OCI-LY7 (cell line): Measurements from ENCODE around the gene VPS50. TPM values are rescaled to one million over a fixed set of nuclear protein-coding genes. Genes with fewer than 3 reads are reported as not detected.

Experiments used
- BruUV-seq: library from RNA; stranded (reverse); fragments of 400-500 nt; replicated peaks from 2 replicates; lab custom pipeline; 2021; lab: Mats Ljungman, UMichigan
- CTCF ChIA-PET: fragments of 300-600 bp; sonication (Branson Sonifier 250); formaldehyde crosslinking; loops from one replicate; lab custom pipeline; 2022; ENCODE audit warnings: antibody characterized with exemption; ENCODE audit not compliant: unreplicated experiment; lab: Charles Lee
- POLR2A ChIA-PET: fragments of 300-600 bp; sonication (Branson Sonifier 250); formaldehyde crosslinking; loops from one replicate; lab custom pipeline; 2022; ENCODE audit warnings: antibody characterized with exemption; lab: Charles Lee
- DNase-seq: peaks from one replicate; pipeline ENCODE4 v3.0.0-alpha.2; 2015; ENCODE audit warnings: low spot score
- H2AFZ ChIP-seq: fragments of 200-600 bp; sonication (generic), shearing (Covaris generic); 2 replicates; pipeline ENCODE4 v1.6.1; 2014; ENCODE audit warnings: mild to moderate bottlenecking, antibody characterized with exemption, low read length, moderate library complexity
- H3K27ac ChIP-seq: fragments of 200-600 bp; sonication (generic); 2 replicates; pipeline ENCODE4 v1.5.1; 2014; ENCODE audit warnings: mixed run types, low read depth, mild to moderate bottlenecking, moderate library complexity, low read length, inconsistent platforms; ENCODE audit not compliant: poor library complexity, severe bottlenecking
- H3K36me3 ChIP-seq: fragments of 200-600 bp; sonication (generic); 2 replicates; pipeline ENCODE4 v1.6.1; 2014; ENCODE audit warnings: mild to moderate bottlenecking, antibody characterized with exemption, low read length, moderate library complexity, mixed read lengths; ENCODE audit not compliant: insufficient read depth
- H3K4me1 ChIP-seq: fragments of 200-600 bp; sonication (generic); 2 replicates; pipeline ENCODE4 v1.5.1; 2014; ENCODE audit warnings: mild to moderate bottlenecking, low read length; ENCODE audit not compliant: insufficient read depth, poor library complexity, severe bottlenecking
- H3K4me2 ChIP-seq: fragments of 200-600 bp; sonication (generic); 2 replicates; pipeline ENCODE4 v1.6.1; 2014; ENCODE audit warnings: mild to moderate bottlenecking, low read length
- H3K4me3 ChIP-seq: fragments of 200-600 bp; sonication (generic); 2 replicates; pipeline ENCODE4 v1.5.1; 2014; ENCODE audit warnings: mild to moderate bottlenecking, low read depth, low read length; ENCODE audit not compliant: poor library complexity, severe bottlenecking
- H3K79me2 ChIP-seq: fragments of 200-600 bp; sonication (generic); 2 replicates; pipeline ENCODE4 v1.6.1; 2016; ENCODE audit warnings: low read depth, mild to moderate bottlenecking, low read length, moderate library complexity, mixed read lengths; ENCODE audit not compliant: insufficient read depth
- H3K9me2 ChIP-seq: fragments of 200-600 bp; sonication (generic); 2 replicates; pipeline ENCODE4 v1.6.1; 2016; ENCODE audit warnings: mild to moderate bottlenecking, low read length, mixed read lengths; ENCODE audit not compliant: insufficient read depth
- H3K9me3 ChIP-seq: fragments of 200-600 bp; sonication (generic); 2 replicates; pipeline ENCODE4 v1.6.1; 2014; ENCODE audit warnings: mild to moderate bottlenecking, mixed run types, low read length, mixed read lengths
- H4K20me1 ChIP-seq: fragments of 200-600 bp; sonication (generic); 2 replicates; pipeline ENCODE4 v1.6.1; 2014; ENCODE audit warnings: mild to moderate bottlenecking, antibody characterized with exemption, low read length, moderate library complexity, mixed read lengths; ENCODE audit not compliant: insufficient read depth
- EZH2phosphoT487 ChIP-seq: fragments of 200-600 bp; sonication (generic); IDR thresholded peaks from 2 replicates; pipeline ENCODE4 v1.6.1; 2018; ENCODE audit warnings: low read depth, borderline replicate concordance, mild to moderate bottlenecking, mixed run types, antibody characterized with exemption, low read length, moderate library complexity, mixed read lengths
- intact Hi-C: fragments of 100-400 bp; cut with micrococcal nuclease; formaldehyde crosslinking; loops from one replicate; pipeline ENCODE4 v1.10.0; 2022; ENCODE audit not compliant: unreplicated experiment
- total RNA-seq, 2 experiments: library from RNA; depleted of rRNA in 1 of 2; stranded (reverse); fragments of >200 nt in 1 of 2; shearing (Covaris generic) in 1 of 2; gene quantifications; 2 replicates each; pipeline ENCODE4 v1.2.3, GENCODE V29; 2014 to 2022
- TF ChIP-seq, protein P1 (sequence below): fragments of 200-600 bp; sonication (generic); conservative IDR thresholded peaks from 2 replicates; pipeline ENCODE4 v1.5.1; 2014; ENCODE audit warnings: mild to moderate bottlenecking, antibody characterized with exemption, low read length, moderate library complexity, mixed read lengths

The VPS50 gene
- total RNA-seq, 2 experiments from 2014 or later: 17.9 to 20.0 TPM

DNA sequence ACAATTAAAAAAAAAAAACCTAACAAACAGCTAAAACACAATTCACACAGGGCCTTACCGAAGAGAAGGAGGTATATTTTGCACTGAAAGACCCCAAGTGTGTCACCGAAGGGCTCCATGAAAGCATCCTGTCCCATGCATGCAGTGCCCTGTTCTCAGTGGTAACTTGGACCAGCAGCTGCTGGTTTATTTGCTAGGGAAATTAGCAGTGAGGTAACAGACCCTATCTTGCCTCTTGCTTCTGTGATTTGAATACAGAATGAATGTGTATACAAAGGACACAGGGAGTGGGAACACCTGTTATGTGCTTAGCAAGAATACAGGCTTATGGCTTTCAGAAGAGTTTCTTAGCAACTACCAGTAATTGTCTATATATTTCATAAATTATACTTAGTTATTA, 5.9 kb upstream of the VPS50 start, which contains the start of gene HEPACAM2:
TSS of gene HEPACAM2 (minus strand) at position 160 of the 400 bp plus-strand sequence.
- intact Hi-C loops: no loop called here
- no peaks in the 10 kb centered on the region for H3K79me2 ChIP-seq
- TF ChIP-seq, protein P1, sequence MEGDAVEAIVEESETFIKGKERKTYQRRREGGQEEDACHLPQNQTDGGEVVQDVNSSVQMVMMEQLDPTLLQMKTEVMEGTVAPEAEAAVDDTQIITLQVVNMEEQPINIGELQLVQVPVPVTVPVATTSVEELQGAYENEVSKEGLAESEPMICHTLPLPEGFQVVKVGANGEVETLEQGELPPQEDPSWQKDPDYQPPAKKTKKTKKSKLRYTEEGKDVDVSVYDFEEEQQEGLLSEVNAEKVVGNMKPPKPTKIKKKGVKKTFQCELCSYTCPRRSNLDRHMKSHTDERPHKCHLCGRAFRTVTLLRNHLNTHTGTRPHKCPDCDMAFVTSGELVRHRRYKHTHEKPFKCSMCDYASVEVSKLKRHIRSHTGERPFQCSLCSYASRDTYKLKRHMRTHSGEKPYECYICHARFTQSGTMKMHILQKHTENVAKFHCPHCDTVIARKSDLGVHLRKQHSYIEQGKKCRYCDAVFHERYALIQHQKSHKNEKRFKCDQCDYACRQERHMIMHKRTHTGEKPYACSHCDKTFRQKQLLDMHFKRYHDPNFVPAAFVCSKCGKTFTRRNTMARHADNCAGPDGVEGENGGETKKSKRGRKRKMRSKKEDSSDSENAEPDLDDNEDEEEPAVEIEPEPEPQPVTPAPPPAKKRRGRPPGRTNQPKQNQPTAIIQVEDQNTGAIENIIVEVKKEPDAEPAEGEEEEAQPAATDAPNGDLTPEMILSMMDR: no peak
- TF ChIP-seq EZH2phosphoT487: no peak
- H3K27ac ChIP-seq: no peak within 1 kb of the TSS
- no peaks in the 10 kb centered on the region for H4K20me1 ChIP-seq
- no peak within 1 kb of the TSS; the same call in none of the 2 replicates for H2AFZ ChIP-seq
- H3K9me2 ChIP-seq: no peaks in the 10 kb centered on the region
- no peaks in the 10 kb centered on the region for H3K9me3 ChIP-seq
- no peak within 1 kb of the TSS; the same call in 1 of the 2 replicates for H3K4me2 ChIP-seq
- H3K4me1 ChIP-seq: peaks cover 8% of the 10 kb centered on the region
- CTCF ChIA-PET: no interaction called here
- no TSS peak for BruUV-seq
- no peak for DNase-seq
- H3K4me3 ChIP-seq: no peak within 1 kb of the TSS
- POLR2A ChIA-PET: no interaction called here
- no peaks in the 10 kb centered on the region for H3K36me3 ChIP-seq

DNA sequence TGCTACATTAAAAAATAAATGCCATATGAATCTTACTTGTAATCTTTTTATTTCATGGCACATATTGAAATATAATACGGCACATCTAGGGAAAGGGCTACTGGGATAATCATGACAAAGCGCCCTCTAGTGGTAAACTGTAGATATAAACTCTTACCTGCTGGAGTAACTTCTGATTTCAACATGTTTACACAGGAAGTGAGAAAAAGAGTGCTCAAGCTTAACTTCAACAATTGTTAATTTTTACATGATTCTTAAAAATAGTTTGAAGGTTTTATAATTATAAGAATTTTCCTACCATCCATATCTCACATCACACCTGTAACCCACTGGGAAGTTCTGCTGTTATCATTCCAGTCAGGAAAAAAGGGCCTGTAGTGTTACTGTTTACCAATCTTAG, 3.9 kb upstream of the VPS50 start:
- H3K27ac ChIP-seq: no peak overlapping the region
- no TSS peak for BruUV-seq
- peaks cover 10% of the 10 kb centered on the region for H3K79me2 ChIP-seq
- H3K9me3 ChIP-seq: no peaks in the 10 kb centered on the region
- H2AFZ ChIP-seq: peak overlapping the region; percentile 93
- peaks cover 17% of the 10 kb centered on the region for H3K4me1 ChIP-seq
- ChIA-PET POLR2A (interaction anchor here (0.6 to 1.3 kb wide), 2 partner anchors 14 to 1315 kb away, joined by 3 to 6 read pairs; no protein-coding TSS in a partner anchor), CTCF (no interaction called here)
- H3K36me3 ChIP-seq: no peaks in the 10 kb centered on the region
- H4K20me1 ChIP-seq: no peaks in the 10 kb centered on the region
- intact Hi-C loops: loop anchor here (1.0 kb wide), 1 partner anchor 136 kb away; no protein-coding TSS in a partner anchor
- no peaks in the 10 kb centered on the region for H3K9me2 ChIP-seq
- no peak overlapping the region for H3K4me2 ChIP-seq
- peak; percentile 82 for DNase-seq
- H3K4me3 ChIP-seq: no peak overlapping the region
- TF ChIP-seq, protein P1: peak; percentile 95
- TF ChIP-seq EZH2phosphoT487: no peak

DNA sequence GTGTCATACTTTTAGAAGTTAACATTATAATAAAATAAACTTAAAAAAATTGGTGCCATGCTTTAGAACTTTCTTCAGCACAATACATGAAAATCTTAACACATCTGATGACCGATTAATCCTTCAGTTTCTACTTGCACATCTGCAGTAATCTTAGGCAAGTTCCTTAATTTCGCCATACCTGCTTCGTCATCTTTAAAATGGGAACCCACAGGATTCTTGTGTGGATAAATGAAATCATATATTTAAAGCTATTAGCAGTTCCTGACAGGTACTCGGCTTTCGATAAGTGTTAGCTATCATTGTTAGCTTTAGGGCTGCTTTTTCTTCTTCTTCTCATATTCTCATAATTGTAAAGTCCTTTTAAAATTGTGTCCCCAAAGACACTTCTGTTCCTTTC, 907 bp upstream of the VPS50 start:
- intact Hi-C loops: loop anchor here (5.0 to 10.0 kb wide), 3 partner anchors 146 to 636 kb away; partner anchors contain the start of genes CDK6 and FAM133B
- TF ChIP-seq, protein P1: no peak
- TF ChIP-seq EZH2phosphoT487: no peak
- H3K4me2 ChIP-seq: peak overlapping the region; percentile 94
- H3K79me2 ChIP-seq: peaks cover 21% of the 10 kb centered on the region
- no peaks in the 10 kb centered on the region for H3K9me3 ChIP-seq
- H3K36me3 ChIP-seq: no peaks in the 10 kb centered on the region
- peak overlapping the region; percentile 92 for H2AFZ ChIP-seq
- ChIA-PET POLR2A (interaction anchor here (0.7 to 1.7 kb wide), 6 partner anchors 9 to 129 kb away, joined by 3 to 13 read pairs (median 3); no protein-coding TSS in a partner anchor), CTCF (no interaction called here)
- no peak for DNase-seq
- peak overlapping the region; percentile 96 for H3K4me3 ChIP-seq
- peak overlapping the region; percentile 44 for H3K27ac ChIP-seq
- no peaks in the 10 kb centered on the region for H4K20me1 ChIP-seq
- H3K9me2 ChIP-seq: no peaks in the 10 kb centered on the region
- H3K4me1 ChIP-seq: peaks cover 25% of the 10 kb centered on the region
- no TSS peak for BruUV-seq
